HUES48 (cell line): ENCODE data around the gene MED4.
A peak's percentile ranks its signal among the peaks of the same experiment; 100 is the strongest.

Source experiments
- H3K27ac ChIP-seq: one replicate; pipeline ENCODE4 v1.7.0; 2013; ENCODE audit warnings: low read depth, low read length, inconsistent platforms
- H3K27me3 ChIP-seq: 2 replicates; pipeline ENCODE4 v1.6.1; 2013; ENCODE audit warnings: mild to moderate bottlenecking, low read length; ENCODE audit not compliant: control insufficient read depth, insufficient read depth
- H3K36me3 ChIP-seq: 2 replicates; pipeline ENCODE4 v1.6.1; 2013; ENCODE audit warnings: low read length; ENCODE audit not compliant: control insufficient read depth, insufficient read depth
- H3K4me1 ChIP-seq: 2 replicates; pipeline ENCODE4 v1.6.1; 2013; ENCODE audit warnings: mild to moderate bottlenecking, low read length; ENCODE audit not compliant: control insufficient read depth, insufficient read depth
- H3K4me3 ChIP-seq: 2 replicates; pipeline ENCODE4 v1.5.1; 2013; ENCODE audit warnings: mild to moderate bottlenecking, low read depth, low read length
- H3K9ac ChIP-seq: 2 replicates; pipeline ENCODE4 v1.6.1; 2013; ENCODE audit warnings: mild to moderate bottlenecking, low read depth, low read length, moderate library complexity
- H3K9me3 ChIP-seq: 2 replicates; pipeline ENCODE4 v1.6.1; 2013; ENCODE audit warnings: low read length; ENCODE audit not compliant: control insufficient read depth, insufficient read depth

Gene MED4, protein sequence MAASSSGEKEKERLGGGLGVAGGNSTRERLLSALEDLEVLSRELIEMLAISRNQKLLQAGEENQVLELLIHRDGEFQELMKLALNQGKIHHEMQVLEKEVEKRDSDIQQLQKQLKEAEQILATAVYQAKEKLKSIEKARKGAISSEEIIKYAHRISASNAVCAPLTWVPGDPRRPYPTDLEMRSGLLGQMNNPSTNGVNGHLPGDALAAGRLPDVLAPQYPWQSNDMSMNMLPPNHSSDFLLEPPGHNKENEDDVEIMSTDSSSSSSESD

DNA sequence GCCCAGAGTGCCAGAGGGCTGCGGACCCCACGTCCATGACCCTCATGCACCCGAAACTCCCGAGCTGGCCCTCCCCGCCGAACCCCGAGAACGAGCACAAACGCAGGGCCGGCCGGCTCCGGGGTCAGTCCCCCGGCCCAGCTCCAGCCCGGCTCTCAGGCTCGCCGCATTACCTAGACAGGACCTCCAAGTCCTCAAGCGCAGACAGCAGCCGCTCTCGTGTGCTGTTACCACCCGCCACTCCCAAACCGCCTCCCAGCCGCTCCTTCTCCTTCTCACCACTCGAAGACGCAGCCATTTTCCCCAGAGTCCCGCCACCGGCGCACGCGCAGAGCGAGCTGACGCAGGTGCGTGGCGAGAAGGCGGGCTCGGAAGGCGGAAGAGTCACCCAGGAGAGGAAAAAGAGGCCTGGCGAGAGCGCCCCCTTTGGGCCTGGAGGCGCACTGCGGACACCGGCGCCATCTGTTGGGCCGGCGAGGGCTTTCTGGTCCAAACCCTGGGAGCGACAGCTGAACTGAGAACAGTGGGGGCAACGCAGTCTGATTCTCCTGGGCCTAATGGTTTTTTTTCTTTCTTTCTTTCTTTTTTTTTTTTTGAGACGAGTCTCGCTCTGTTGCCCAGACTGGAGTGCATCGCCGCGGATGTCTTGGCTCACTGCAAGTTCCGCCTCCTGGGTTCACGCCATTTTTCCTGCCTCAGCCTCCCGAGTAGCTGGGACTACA is at the start of gene MED4:
Gene MED4 (minus strand): TSS at position 324 of the 722 bp plus-strand sequence. CDS start 26 bp downstream, at position 298.
- Histone ChIP-seq H3K36me3 (no peaks in the 10 kb centered on the region), H3K4me1 (peaks cover 22% of the 10 kb centered on the region), H3K27me3 (no peaks in the 10 kb centered on the region), H3K9me3 (no peaks in the 10 kb centered on the region), H3K4me3 (peak within 1 kb of the TSS; percentile 91), H3K9ac (peak within 1 kb of the TSS; percentile 93), H3K27ac (peak within 1 kb of the TSS; percentile 68)

DNA sequence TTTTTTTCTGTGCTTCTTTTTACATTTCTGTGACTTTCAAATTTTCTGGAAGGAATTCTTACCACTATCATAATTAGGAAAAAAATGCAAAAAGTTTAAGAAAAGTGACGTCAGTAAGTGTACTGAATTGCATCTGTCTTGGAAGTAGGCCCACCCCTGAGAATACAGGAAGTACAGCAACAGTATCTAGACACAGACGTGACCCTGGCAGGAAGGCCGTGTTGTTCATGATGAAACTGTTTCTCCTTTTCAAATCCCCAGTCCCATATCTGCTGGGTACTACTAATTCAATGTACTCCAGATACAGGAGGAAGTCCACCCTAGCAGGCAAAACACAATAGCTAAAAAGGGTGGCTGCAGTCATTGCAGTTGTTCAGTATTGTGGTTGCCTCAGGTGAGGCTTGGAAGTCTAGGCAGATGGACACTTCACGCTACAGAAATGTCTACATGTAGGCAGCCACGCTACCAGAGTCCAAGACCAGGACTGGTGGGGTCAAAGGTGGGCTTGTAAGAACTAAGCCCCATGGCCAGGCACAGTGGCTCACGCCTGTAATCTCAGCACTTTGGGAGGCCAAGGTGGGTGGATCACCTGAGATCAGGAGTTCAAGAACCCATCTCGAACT is 49.6 kb upstream of the MED4 start:
- no peaks in the 10 kb centered on the region for H3K4me1 ChIP-seq
- no peak overlapping the region for H3K27ac ChIP-seq
- no peak overlapping the region for H3K4me3 ChIP-seq
- H3K36me3 ChIP-seq: no peaks in the 10 kb centered on the region
- no peak overlapping the region for H3K9ac ChIP-seq
- no peaks in the 10 kb centered on the region for H3K9me3 ChIP-seq
- no peaks in the 10 kb centered on the region for H3K27me3 ChIP-seq

DNA sequence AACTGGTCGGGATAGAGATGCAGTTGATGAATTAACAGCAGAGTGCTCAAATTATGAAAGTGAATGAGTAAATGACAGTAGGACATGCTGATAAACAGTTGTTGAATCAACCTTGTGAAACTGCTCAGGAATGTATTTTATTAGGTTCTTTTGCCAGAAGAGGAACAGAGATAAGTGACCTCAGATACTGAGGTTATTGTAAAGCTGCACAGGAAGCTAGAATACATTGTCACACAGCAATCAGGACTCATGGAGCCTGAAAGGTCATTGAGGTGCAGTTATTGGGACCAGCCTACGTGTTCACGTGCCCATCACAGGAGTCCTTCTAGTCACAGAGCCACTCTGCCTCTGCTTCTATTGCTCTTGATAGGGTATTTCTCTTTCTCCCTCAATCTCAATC is 47.5 kb upstream of the MED4 start:
- H3K9ac ChIP-seq: no peak overlapping the region
- H3K4me1 ChIP-seq: no peaks in the 10 kb centered on the region
- no peaks in the 10 kb centered on the region for H3K9me3 ChIP-seq
- H3K36me3 ChIP-seq: no peaks in the 10 kb centered on the region
- H3K4me3 ChIP-seq: no peak overlapping the region
- H3K27ac ChIP-seq: no peak overlapping the region
- no peaks in the 10 kb centered on the region for H3K27me3 ChIP-seq

DNA sequence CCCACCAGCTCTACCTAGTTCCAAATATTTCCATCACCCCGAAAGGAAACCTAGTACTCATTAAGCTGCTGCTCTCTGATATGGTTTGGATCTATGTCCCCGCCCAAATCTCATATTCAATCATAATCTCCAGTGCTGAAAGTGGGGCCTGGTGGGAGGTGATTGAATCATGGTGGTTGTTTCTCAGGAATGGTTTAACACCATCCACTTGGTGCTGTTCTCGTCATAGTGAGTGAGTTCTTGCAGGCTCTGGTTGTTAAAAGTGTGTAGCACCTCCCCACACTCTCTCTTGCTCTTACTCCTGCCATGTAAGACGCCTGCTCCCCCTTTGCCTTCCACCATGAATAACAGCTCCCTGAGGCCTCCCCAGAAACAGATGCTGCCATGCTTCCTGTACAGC is 43.4 kb upstream of the MED4 start:
- H3K9ac ChIP-seq: no peak overlapping the region
- no peaks in the 10 kb centered on the region for H3K27me3 ChIP-seq
- H3K9me3 ChIP-seq: no peaks in the 10 kb centered on the region
- no peaks in the 10 kb centered on the region for H3K4me1 ChIP-seq
- no peaks in the 10 kb centered on the region for H3K36me3 ChIP-seq
- no peak overlapping the region for H3K4me3 ChIP-seq
- no peak overlapping the region for H3K27ac ChIP-seq

DNA sequence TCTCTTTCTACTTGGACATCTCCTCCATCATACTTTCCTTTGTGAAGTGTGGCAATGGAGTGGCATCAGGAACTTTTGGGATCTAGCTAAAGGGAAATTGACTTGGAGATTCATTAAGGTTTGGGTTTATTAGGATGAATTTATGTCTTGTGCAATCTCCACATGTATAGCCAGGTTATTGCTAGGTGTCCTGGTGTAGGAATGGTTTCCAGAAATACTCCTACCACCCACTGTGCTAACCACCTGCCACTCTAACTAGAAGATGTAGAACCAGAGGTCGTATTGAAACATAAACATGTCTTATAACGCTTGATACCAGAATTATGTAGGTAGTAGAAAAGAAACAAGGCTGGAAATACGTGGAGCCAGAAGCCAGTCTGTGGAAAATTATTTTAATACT is 38.1 kb upstream of the MED4 start:
- H3K27ac ChIP-seq: no peak overlapping the region
- H3K4me1 ChIP-seq: no peaks in the 10 kb centered on the region
- no peaks in the 10 kb centered on the region for H3K36me3 ChIP-seq
- H3K9ac ChIP-seq: no peak overlapping the region
- no peaks in the 10 kb centered on the region for H3K27me3 ChIP-seq
- H3K9me3 ChIP-seq: no peaks in the 10 kb centered on the region
- H3K4me3 ChIP-seq: no peak overlapping the region

DNA sequence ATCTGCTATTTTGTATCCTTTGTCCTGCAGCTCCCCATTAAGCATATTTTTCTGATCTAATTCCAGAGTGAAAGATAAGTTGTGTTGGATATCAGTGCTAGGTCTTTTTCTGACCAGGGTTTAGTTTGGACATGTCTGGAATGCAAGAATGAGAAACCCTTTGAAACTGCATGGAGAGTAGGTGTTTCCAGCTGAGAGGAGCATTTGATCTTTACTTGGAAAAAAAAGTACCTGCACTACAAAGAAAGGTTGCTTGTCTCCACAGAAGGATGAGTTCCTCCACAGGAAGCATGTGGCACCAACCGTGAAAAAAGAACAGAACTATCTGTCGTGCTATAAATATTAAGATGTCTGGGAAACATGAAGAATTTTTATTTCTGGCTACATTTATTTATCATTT is 36.6 kb upstream of the MED4 start:
- H3K4me3 ChIP-seq: no peak overlapping the region
- H3K27ac ChIP-seq: no peak overlapping the region
- no peaks in the 10 kb centered on the region for H3K9me3 ChIP-seq
- no peaks in the 10 kb centered on the region for H3K27me3 ChIP-seq
- H3K36me3 ChIP-seq: no peaks in the 10 kb centered on the region
- H3K9ac ChIP-seq: no peak overlapping the region
- H3K4me1 ChIP-seq: peaks cover 10% of the 10 kb centered on the region

DNA sequence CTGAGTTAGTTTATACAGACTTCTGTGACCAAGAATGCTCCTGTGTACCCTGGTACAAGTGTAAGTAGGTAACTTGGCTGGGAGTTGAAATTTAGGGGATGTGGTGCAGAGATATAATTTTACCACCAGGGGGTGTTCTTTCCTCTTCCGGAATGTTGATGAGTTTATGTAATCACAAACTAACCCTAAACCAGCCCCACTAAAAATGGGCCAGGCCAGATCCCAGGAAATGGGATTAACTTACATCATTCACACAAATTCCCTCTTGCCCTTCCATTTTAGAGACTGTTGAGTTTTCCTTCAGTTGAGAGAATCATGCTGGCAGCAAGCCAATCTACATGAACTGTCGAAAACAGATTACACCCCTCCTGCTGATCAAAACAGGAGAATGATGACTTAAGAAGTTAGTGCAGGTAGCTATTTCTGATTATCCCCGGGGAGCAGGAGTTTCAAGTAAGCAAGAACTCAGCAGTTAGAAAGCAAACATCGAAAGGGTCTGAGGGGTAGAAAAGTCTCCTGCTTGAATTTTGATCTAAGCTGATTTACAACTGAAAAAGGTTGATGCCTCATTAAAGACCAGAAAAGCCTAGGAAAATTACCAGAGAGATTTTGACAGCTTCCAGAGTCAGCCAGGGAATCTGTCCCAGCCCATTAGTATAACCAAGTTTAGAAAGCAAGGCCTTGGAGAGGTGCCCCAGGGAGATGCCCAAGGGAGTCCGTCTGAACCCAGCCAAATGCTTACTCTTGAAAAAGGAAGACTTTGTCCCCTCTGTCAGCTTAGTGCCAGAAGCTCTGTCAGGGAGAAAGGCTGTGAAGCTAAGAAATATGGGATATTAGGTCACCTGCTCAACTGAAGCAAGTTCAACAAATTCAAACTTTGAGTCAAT is 32.3 kb upstream of the MED4 start:
- Histone ChIP-seq H3K4me1 (peaks cover 10% of the 10 kb centered on the region), H3K9ac (no peak overlapping the region), H3K9me3 (no peaks in the 10 kb centered on the region), H3K4me3 (no peak overlapping the region), H3K27ac (peak overlapping the region; percentile 52), H3K36me3 (no peaks in the 10 kb centered on the region), H3K27me3 (no peaks in the 10 kb centered on the region)

DNA sequence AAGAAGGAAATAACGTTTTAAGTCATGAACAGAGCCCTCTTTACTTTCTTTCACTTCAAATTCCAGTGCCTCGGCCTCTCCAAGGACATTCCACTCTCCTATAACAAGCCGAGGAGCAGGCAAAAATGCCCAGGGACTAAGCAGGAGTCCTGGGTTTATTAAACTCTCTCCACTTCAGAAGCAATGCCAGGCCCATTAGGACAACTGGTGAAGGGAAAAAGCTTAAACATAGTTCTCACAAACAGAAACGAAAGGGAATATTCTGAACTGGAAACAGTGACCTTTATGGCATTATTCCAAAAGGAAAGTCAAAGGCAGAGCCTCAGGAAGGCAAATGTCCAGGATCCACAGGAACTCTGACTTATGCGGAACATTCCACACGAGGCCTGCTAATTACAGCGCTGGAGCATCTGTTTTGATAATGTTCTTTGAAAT is 30.9 kb upstream of the MED4 start:
- Histone ChIP-seq H3K9ac (no peak overlapping the region), H3K27me3 (no peaks in the 10 kb centered on the region), H3K36me3 (no peaks in the 10 kb centered on the region), H3K9me3 (no peaks in the 10 kb centered on the region), H3K4me1 (peaks cover 10% of the 10 kb centered on the region), H3K4me3 (no peak overlapping the region), H3K27ac (no peak overlapping the region)

DNA sequence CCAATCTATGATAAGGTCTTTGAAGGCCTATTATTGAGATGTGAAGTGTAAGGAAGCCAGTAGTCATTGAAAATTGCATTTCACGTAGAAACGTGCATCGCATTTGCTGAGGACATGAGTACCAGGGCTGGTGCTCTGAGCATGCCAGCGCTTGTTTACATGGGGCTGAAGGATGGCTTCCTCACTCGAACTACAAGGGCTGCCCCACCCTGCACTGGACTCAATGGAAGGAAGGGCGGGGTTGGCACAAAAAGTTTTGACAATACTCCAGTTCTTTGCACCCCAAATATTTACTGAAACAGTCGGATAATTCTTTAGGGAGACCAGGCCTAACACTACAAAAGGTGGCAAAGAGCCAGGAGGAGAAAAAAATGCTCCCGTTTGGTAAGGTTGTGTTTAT is 28.9 kb upstream of the MED4 start:
- H3K9me3 ChIP-seq: no peaks in the 10 kb centered on the region
- H3K27me3 ChIP-seq: no peaks in the 10 kb centered on the region
- H3K4me1 ChIP-seq: peaks cover 10% of the 10 kb centered on the region
- no peak overlapping the region for H3K27ac ChIP-seq
- H3K36me3 ChIP-seq: no peaks in the 10 kb centered on the region
- no peak overlapping the region for H3K9ac ChIP-seq
- no peak overlapping the region for H3K4me3 ChIP-seq

DNA sequence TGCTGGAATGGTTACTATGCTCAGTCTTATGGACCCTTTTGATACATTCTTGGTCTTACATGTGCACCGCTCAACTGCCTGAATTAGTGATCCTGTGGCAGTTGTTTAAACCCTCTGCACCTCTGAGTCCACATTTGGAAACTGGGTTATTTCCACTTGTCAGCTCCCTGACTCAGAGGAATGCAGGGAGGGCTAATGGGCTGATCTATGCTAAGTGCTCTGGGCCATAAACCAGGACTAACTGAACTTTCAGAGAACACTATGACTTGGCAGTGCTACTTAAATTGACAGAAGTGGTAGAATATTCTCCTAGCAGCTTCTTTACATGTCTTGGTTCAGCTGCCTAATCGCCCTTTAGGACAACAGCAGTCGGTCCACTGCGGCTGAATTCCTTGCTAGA is 26.8 kb upstream of the MED4 start:
- no peaks in the 10 kb centered on the region for H3K4me1 ChIP-seq
- no peak overlapping the region for H3K9ac ChIP-seq
- no peaks in the 10 kb centered on the region for H3K36me3 ChIP-seq
- H3K4me3 ChIP-seq: no peak overlapping the region
- H3K27ac ChIP-seq: no peak overlapping the region
- no peaks in the 10 kb centered on the region for H3K27me3 ChIP-seq
- no peaks in the 10 kb centered on the region for H3K9me3 ChIP-seq
